ENCODE measurements around the gene CCN2. TPM values are rescaled to one million over a fixed set of nuclear protein-coding genes. Genes with fewer than 3 reads are reported as not detected.

The CCN2 gene
- total RNA-seq, 4 donors from 2014 or later, result 41.0 to 136 (median 78.6) TPM

DNA sequence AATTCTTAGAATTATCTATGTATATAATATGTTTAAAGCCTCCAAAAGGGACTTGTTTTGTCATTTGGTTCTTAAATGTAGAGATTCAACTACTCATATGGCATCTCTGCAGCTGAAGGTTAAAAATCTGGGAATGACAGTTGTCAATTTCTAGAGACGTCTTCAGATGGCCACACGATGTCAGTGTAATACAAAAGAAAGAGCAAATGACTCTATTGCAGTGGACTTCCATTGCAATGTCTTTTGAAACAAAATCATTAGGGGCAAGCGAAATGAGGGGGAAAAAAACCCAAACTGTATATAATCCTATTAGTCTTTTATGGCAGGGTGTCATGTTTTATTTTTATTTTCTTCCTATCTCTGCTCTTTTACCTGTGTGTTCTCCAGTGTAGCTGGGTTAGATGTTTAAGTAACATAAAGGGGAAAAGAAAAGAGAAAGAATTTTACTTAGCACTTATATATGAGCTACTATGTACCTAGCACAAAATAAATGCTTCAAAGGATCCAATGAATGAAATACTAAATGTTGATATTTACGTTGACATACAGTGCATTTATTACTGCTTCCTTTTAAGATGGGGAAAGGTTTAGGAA, 26.2 kb downstream of the CCN2 start:
- DNase-seq (ENCODE audit: low spot score in 2 of 2), result no peak
- WGBS, result 28% methylated on average over 4 of the region's 4 CpGs

DNA sequence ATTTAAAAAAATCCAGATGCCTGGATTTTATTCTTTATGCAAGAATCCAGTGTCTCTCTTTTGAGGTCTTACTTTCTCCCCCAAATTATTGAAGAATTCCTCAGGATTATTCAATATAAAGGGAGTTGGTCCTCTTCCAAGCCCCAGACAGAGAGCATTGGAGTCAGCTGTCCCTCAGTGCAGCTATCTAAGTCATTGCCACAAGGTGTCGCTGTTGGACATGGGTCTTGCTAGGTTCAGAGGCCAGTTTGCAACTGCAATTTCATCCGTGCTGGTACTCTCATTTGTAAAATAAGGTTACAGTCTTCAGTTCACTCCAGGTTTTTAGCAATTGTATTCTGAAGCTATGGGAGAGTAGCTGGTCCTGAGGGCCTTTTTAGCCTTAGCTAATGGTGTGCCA, 27.8 kb downstream of the CCN2 start:
- Histone ChIP-seq H3K4me3 (no peak overlapping the region), H3K27ac (no peak overlapping the region), H3K9me3 (no peaks in the 10 kb centered on the region), H3K4me1 (no peaks in the 10 kb centered on the region), H3K36me3 (no peaks in the 10 kb centered on the region), H3K27me3 (no peaks in the 10 kb centered on the region)
- DNase-seq (ENCODE audit: low spot score in 2 of 2), result no peak
- WGBS, result 15% methylated on average over 2 of the region's 2 CpGs
- TF ChIP-seq EP300 (IDR thresholded peaks at IDR 0.05), result no peak
- TF ChIP-seq, protein P1, sequence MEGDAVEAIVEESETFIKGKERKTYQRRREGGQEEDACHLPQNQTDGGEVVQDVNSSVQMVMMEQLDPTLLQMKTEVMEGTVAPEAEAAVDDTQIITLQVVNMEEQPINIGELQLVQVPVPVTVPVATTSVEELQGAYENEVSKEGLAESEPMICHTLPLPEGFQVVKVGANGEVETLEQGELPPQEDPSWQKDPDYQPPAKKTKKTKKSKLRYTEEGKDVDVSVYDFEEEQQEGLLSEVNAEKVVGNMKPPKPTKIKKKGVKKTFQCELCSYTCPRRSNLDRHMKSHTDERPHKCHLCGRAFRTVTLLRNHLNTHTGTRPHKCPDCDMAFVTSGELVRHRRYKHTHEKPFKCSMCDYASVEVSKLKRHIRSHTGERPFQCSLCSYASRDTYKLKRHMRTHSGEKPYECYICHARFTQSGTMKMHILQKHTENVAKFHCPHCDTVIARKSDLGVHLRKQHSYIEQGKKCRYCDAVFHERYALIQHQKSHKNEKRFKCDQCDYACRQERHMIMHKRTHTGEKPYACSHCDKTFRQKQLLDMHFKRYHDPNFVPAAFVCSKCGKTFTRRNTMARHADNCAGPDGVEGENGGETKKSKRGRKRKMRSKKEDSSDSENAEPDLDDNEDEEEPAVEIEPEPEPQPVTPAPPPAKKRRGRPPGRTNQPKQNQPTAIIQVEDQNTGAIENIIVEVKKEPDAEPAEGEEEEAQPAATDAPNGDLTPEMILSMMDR (IDR thresholded peaks at IDR 0.05), result peak; percentile 31 to 34
- no peak for TF ChIP-seq POLR2AphosphoS5 (IDR thresholded peaks at IDR 0.05)
- TF ChIP-seq POLR2A (IDR thresholded peaks at IDR 0.05), result no peak

More for the DNA sequence above, 26.2 kb downstream of the CCN2 start:
- H3K4me3 ChIP-seq, result no peak overlapping the region
- no peak overlapping the region for H3K27ac ChIP-seq
- H3K27me3 ChIP-seq, result no peaks in the 10 kb centered on the region
- no peaks in the 10 kb centered on the region for H3K36me3 ChIP-seq
- H3K4me1 ChIP-seq, result no peaks in the 10 kb centered on the region
- H3K9me3 ChIP-seq, result no peaks in the 10 kb centered on the region
- TF ChIP-seq EP300 (IDR thresholded peaks at IDR 0.05), result no peak
- TF ChIP-seq, protein P1 (IDR thresholded peaks at IDR 0.05), result peak; percentile 44 to 47

DNA sequence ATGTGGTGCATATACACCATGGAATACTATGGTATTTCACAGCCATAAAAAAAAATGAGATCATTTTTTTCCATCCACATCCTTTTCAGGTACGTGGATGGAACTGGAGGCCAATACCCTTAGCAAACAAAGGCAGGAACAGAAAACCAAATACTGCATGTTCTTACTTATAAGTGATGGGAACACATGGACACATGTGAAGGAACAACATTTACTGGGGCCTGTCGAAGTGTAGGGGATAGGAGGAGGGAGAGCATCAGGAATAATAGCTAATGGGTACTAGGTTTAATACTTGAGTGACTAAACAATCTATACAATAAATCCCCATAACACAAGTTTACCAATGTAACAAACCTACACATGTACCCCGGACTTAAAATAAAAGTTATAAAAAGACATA, 30.5 kb downstream of the CCN2 start:
- TF ChIP-seq POLR2A (IDR thresholded peaks at IDR 0.05) (no peak), EP300 (IDR thresholded peaks at IDR 0.05) (no peak), POLR2AphosphoS5 (IDR thresholded peaks at IDR 0.05) (no peak)
- TF ChIP-seq, protein P1 (IDR thresholded peaks at IDR 0.05), result no peak
- no peaks in the 10 kb centered on the region for H3K9me3 ChIP-seq

DNA sequence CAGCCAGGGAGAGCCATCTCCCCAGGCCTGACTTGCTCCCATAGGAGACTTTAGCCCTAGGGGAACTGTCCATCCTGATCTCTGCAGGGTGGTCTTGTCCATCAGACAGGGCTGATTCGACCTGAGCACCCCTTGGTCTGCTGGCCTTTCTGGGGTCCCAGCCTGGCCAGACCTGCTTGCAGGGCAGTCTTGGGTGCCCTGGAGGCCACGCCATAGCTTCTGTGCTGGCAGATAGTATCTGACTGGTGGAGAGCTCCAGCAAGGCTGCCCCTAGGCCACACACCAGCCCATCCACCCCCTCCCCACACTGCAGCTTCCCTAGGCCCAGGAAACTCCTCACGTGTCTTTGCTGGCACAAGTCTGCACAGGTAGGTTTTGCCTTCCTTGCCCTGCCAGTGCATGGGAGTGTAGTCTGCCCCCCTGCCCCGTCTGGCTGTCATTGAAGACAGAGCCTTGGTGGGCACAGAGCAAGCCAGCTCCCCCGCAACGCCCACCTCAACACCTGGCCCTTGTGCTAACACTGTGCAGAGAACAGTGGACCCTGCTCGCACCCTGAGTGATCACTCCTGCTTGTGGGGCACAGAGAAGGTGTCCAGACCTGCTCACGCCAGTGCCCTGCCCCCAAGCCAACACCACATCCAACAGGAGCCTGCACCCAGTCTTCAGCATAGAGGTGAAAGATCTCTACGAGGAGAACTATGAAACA, 32.4 kb downstream of the CCN2 start:
- H3K36me3 ChIP-seq, result no peaks in the 10 kb centered on the region
- H3K4me3 ChIP-seq, result no peak overlapping the region
- no peak for DNase-seq (ENCODE audit: low spot score in 2 of 2)
- TF ChIP-seq EP300 (IDR thresholded peaks at IDR 0.05) (no peak), POLR2AphosphoS5 (IDR thresholded peaks at IDR 0.05) (no peak), POLR2A (IDR thresholded peaks at IDR 0.05) (no peak)
- TF ChIP-seq, protein P1 (IDR thresholded peaks at IDR 0.05), result no peak
- H3K4me1 ChIP-seq, result peaks cover 6% of the 10 kb centered on the region
- 100% methylated on average over 5 of the region's 9 CpGs for WGBS
- no peak overlapping the region for H3K27ac ChIP-seq
- H3K27me3 ChIP-seq, result no peaks in the 10 kb centered on the region
- no peaks in the 10 kb centered on the region for H3K9me3 ChIP-seq

More for the DNA sequence above, 30.5 kb downstream of the CCN2 start:
- Histone ChIP-seq H3K36me3 (no peaks in the 10 kb centered on the region), H3K27me3 (no peaks in the 10 kb centered on the region), H3K4me1 (no peaks in the 10 kb centered on the region), H3K27ac (no peak overlapping the region), H3K4me3 (no peak overlapping the region)
- DNase-seq (ENCODE audit: low spot score in 2 of 2), result no peak
- WGBS, result 85% methylated on average over 3 of the region's 3 CpGs

DNA sequence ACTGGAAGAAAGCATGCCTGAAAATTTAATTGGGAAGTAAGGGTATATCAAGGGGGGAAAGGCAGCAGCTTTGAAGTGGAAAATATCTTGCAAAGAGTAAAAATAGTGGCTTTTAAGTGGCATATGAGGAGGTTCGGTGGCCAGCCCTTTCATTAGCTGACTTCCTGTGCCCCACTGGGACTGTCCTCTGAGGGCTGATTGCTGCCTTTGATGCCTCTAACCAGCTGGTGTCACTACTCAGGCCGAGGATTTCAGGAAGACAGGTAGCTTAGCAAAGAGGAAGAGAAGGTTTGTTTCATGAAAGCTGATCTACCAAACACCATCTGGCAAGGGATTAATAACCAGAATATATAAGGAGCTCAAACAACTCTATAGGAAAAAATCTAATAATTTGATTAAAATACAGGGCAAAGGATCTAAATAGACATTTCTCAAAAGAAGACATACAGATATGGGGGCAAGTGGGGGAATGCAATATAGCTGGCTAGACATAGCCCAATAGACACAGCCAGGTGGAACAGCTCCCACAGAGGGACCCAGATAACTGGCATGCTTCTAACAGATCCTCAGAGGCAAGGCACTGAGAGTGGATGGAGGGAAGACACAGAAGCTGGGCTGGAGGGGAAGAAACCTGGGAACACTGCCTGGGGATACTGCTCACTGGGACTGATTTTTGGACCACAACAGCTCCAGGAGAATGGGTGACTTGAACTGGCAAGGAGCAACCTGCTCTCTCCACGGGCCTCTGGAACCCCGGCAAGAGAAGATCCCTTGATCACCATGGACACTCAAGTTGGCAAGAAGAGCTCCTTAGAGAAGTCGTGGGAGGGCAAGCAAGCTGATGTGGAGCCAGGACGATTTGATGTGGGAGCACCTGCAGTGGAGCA, 33.2 kb downstream of the CCN2 start:
- Histone ChIP-seq H3K4me3 (no peak overlapping the region), H3K36me3 (no peaks in the 10 kb centered on the region), H3K27ac (no peak overlapping the region), H3K9me3 (no peaks in the 10 kb centered on the region), H3K4me1 (peaks cover 6% of the 10 kb centered on the region), H3K27me3 (peaks cover 4% of the 10 kb centered on the region)
- TF ChIP-seq POLR2A (IDR thresholded peaks at IDR 0.05) (no peak), POLR2AphosphoS5 (IDR thresholded peaks at IDR 0.05) (no peak), EP300 (IDR thresholded peaks at IDR 0.05) (no peak)
- TF ChIP-seq, protein P1 (IDR thresholded peaks at IDR 0.05), result no peak
- 78% methylated on average over 4 of the region's 6 CpGs for WGBS
- no peak for DNase-seq (ENCODE audit: low spot score in 2 of 2)

Data from suprapubic skin (tissue), 4 donors.